ENCODE measurements around the gene ST7L.
"Not testable (repeated sequence)": the region's sequence is repeated elsewhere in the genome, so short reads cannot be mapped to it uniquely, and the experiment has no call there.

Gene ST7L

DNA sequence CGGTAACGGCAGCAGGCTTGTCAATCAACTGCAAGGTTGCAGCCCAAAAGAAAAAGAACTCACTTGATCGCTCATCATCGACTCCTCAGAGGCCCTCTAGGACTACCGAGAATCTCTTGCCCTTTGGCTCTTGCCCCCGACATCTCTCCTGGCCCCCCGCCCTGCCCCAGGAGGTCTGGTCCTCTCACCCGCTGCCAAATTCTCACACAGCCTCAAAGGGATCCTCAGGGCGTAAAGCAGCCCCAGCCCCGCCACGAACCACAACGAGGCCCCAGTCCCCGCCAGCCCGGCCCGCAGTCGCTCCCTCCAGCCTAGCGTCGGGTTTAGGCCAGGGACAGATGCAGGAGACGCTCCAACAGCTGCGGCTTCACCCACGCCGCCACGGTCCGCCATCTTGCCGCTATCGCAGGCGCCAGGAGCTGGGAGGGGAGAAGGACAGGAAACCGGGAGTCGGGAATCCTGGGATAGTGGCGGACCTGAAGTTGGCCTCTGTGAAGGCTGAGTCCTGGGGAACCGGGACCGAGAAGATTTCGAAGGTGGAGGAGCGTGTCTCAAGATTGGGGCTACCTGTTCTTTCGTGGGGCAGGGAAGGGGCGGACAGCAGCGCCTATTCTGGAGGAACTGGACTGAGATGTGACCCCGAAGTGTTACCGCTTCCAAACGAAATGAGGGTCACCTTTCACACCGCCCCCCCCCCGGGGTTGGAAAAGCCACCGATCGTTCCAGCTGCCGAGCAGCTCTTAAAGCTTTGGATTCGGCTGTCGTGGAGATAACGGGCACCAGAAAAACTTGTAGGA lies at the start of gene ST7L:
Gene ST7L (minus strand): TSS at position 421 of the 797 bp plus-strand sequence. CDS start 28 bp downstream, at position 393.
- DNase-seq, result peak; percentile 61

DNA sequence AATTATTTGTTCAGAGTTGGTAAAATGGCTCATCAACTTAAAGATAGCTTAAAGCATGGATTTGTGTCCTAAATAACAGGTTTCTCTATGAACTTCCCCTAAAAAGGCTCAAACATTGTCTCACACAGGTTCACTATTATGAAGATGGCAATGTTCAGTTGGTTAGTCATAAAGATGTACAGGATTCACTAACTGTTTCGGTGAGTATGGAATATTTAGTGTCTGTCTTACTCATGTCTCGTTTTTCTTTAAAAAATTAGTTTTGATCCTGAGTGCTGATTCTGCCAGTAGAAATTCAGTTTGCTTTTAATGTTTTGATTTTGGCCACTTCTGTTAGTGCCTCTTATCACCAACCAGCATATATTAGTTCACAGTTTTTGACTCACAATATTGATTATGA lies 48.0 kb upstream of the ST7L start:
- peak; percentile 61 for DNase-seq

GRCh38 chr1:112665857-112666256 lies 46.9 kb upstream of the ST7L start:
- DNase-seq, result no peak

DNA sequence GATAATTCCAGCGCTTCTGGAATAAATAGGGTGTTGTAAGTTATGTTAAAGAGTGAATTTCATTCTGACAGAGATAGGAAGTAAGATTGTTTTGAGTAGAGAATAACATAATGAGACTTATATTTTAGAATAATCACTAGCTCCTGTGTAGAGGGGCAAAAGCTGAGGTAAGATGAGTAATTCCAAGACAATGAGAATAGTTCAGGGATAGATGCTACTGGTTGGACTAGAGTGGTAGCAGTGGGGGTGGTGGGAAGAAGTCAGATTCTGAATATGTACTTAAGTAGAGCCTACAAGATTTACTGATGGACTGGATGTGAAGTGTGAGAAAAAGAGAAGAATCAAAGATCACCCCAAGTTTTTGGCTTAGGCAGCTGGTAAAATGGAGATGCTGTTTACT lies 32.3 kb upstream of the ST7L start:
- no peak for DNase-seq

GRCh38 chr1:112646225-112646624 lies 27.3 kb upstream of the ST7L start:
- no peak for DNase-seq

DNA sequence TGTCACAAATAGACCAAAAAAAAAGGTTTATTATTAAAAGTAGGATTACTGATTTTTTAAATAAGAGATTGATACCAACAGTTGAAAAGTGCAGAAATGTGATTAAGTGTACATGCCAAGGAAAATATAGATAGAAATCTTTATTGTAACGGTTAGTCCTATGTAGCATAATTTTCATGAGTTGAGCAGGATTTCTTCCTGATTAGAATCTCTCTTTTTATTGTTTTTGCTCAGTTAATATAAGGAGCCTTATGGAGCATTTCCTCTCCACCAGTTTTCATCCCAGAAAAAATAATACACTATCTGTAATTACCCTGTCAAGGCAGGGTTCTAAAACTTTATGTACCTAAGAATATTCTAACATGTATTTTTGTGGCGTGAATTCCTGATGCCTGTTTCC lies 24.1 kb upstream of the ST7L start:
- no peak for DNase-seq

DNA sequence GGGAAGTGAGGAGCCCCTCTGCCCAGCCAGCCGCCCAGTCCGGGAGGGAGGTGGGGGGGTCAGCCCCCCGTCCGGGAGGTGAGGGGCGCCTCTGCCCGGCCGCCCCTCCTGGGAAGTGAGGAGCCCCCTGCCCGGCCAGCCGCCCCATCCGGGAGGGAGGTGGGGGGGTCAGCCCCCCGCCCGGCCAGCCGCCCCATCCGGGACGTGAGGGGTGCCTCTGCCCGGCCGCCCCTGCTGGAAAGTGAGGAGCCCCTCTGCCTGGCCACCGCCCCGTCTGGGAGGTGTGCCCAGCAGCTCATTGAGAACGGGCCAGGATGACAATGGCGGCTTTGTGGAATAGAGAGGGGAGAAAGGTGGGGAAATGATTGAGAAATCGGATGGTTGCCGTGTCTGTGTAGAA lies 21.5 kb upstream of the ST7L start:
- DNase-seq, result not testable (repeated sequence)

DNA sequence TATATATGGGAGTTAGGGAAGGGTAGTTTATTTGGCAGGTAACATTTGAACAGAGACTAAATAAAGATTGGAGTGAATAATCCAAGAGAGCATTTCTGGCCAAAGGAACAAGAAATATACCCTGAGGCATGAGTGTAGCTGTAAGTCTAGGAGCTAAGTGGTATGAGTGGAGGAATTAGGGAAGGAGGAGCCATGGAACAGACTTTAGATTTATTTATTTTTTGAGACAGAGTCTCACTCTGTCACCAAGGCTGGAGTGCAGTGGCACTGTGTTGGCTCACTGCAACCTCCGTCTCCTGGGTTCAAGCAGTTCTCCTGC lies 19.1 kb upstream of the ST7L start:
- no peak for DNase-seq

- DNase-seq, result no peak
Observed at GRCh38 chr1:112637254-112638109, 18.5 kb upstream of the ST7L start.

- DNase-seq, result peak; percentile 25
Observed at GRCh38 chr1:112636597-112637253, 17.8 kb upstream of the ST7L start.

GRCh38 chr1:112636056-112636455 lies 17.1 kb upstream of the ST7L start:
- DNase-seq, result no peak

- no peak for DNase-seq
Observed at GRCh38 chr1:112634367-112634766, 15.4 kb upstream of the ST7L start.

DNA sequence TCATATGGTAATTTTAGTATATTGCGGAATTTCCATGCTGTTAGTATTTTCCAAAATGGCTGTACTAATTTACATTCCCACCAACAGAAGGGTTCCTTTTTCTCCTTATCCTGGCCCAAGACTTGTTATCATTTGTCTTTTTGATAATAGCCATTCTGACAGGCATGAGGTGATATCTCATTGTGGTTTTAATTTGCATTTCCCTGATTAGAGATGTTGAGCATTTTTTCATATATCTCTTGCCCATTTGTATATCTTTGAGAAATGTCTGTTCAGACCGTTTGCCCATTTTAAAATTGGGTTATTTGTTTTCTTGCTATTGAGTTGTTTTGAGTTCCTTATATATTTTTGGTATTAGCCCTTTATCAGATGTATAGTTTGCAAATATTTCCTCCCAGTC lies 14.7 kb upstream of the ST7L start:
- no peak for DNase-seq

GRCh38 chr1:112629256-112629655 lies 10.3 kb upstream of the ST7L start:
- DNase-seq, result no peak

DNA sequence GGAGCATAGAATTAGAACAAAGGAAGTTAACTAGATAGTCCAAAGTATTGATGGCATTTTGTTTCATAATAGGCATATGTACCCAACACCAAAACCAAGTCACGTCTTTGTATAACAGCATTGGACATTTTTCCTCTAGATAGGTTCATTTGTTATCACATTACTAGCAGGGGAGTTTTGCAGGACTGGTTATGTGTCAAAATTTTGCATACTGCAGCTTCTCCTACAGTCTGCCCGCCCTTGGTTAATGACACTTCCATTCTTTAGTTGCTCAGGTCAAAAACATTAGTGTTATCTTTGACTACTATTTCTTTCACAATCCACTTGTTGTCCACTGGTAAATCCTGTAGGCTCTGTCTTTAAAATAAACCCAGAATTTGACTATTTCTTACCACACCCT lies 9.6 kb upstream of the ST7L start:
- no peak for DNase-seq

- DNase-seq, result no peak
Observed at GRCh38 chr1:112626887-112627286, 7.9 kb upstream of the ST7L start.

- no peak for DNase-seq
Observed at GRCh38 chr1:112626193-112626592, 7.3 kb upstream of the ST7L start.

- DNase-seq, result no peak
Observed at GRCh38 chr1:112625696-112626095, 6.8 kb upstream of the ST7L start.

DNA sequence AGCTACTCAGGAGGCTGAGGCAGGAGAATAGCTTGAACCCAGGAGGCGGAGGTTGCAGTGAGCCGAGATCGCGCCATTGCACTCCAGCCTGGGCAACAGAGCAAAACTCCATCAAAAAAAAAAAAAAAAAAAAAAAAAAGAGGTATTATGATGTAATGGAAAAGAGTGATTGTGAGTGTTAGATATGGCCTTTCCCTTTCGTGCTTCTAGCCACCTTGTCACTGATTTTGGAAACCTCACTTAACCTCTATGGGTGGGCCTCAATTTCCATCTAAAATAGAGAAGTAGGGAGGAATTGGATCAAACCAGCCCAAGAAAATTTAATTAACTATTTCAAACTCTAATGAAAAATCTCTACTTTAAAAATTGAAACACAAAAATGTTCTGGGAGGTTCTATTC lies 5.6 kb upstream of the ST7L start:
- not testable (repeated sequence) for DNase-seq

- DNase-seq, result no peak
Observed at GRCh38 chr1:112620377-112620695, 1.4 kb upstream of the ST7L start.

DNA sequence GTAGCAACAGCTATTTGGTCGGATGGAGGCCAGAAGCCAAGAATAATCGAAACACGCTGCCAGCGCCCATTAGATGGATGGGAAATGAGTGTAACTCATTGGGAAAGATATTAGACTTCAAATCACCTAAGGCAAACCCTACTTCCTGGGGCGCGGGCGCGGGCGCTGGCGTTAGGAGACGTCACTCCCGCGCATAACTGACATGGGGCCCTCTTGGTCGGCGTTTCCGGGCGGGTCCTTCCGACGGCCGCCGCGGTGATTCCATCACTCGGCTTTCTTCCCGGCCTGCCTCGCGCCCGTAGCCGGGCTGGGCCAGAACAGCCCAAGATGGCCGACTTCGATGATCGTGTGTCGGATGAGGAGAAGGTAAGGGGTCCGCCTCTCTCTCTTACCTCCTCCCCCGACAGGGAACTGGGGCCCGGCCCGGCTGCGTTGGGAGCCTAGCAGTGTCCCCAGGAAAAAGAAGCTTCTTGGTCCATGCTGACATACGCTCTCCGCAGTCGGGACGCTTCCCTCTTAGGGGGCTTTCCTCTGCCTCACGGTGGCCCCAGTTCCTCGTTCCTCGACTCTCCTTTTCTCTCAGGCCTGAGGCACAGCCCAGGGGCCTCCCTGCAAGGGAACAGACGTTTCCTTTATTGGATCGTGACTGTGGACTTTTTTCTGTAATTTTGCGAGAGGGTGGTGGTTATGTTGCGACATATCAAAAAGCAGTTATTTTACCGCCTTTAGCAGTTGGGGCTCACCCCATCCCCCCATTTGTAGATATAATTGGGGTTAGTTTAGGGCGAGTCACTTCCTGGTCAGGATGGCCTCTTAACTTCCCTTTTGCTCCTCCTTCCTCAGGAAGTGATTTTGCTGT lies 806 bp upstream of the ST7L start, which contains the start of gene CAPZA1:
Gene CAPZA1 (plus strand): TSS at position 315 of the 859 bp plus-strand sequence. CDS start 13 bp downstream, at position 328.
- DNase-seq, result peak; percentile 96

GRCh38 chr1:112618114-112618720 lies 724 bp downstream of the ST7L start:
- peak; percentile 58 for DNase-seq
